Right lobe of liver (tissue), 6 donors: ENCODE results near the gene OGT. TPM values are rescaled to one million over a fixed set of nuclear protein-coding genes. Genes with fewer than 3 reads are reported as not detected.
"Not testable (repeated sequence)": the region's sequence is repeated elsewhere in the genome, so short reads cannot be mapped to it uniquely, and the experiment has no call there.

Experiments used
- ATAC-seq, 4 donors: fragments of 200-7000 bp; cut with Tn5 transposase; one replicate each; pipeline ENCODE4 v1.9.1; 2020; ENCODE audit warnings: mild to moderate bottlenecking in 4 of 4, moderate library complexity in 4 of 4
- DNase-seq, 3 donors: peaks; one replicate each; pipeline ENCODE4 v3.0.0-alpha.2; 2020
- H3K27ac ChIP-seq, 3 donors: fragments of 200-600 bp; one replicate each; pipeline ENCODE4 v1.8.0; 2022
- H3K27me3 ChIP-seq, 2 donors: fragments of 200-600 bp; one replicate each; pipeline ENCODE4 v1.8.0; 2022
- H3K36me3 ChIP-seq, 4 donors: fragments of 200-600 bp; sonication (generic) in 1 of 4; one replicate each; pipeline versions ENCODE4 v1.5.1 to v1.8.0; 2017 to 2022; ENCODE audit warnings: control low read depth in 1 of 4
- H3K4me1 ChIP-seq, 4 donors: fragments of 200-600 bp; sonication (generic) in 1 of 4; one replicate each; pipeline versions ENCODE4 v1.5.1 to v1.8.0; 2017 to 2022; ENCODE audit warnings: control low read depth in 1 of 4
- H3K4me3 ChIP-seq, 3 donors: fragments of 200-600 bp; one replicate each; pipeline ENCODE4 v1.8.0; 2022
- H3K9me3 ChIP-seq, 4 donors: fragments of 200-600 bp; sonication (generic) in 1 of 4; one replicate each; pipeline versions ENCODE4 v1.5.1 to v1.8.0; 2017 to 2022; ENCODE audit warnings: control low read depth in 1 of 4
- CTCF ChIP-seq, 4 donors: fragments of 200-600 bp in 3 of 4; fragments of 450-650 bp in 1 of 4; IDR thresholded peaks; one replicate each; pipeline versions ENCODE4 v1.5.1 to v1.8.0; 2016 to 2022; ENCODE audit warnings: antibody characterized with exemption in 4 of 4, mild to moderate bottlenecking in 2 of 4
- POLR2A ChIP-seq: fragments of 450-650 bp; IDR thresholded peaks from one replicate; pipeline ENCODE4 v1.6.1; 2017; ENCODE audit warnings: antibody characterized with exemption, mild to moderate bottlenecking
- WGBS: methylation state at CpG from one replicate; pipeline ENCODE4 v1.1.6; 2018; ENCODE audit warnings: low coverage, low lambda C conversion rate; ENCODE audit not compliant: insufficient coverage; ENCODE audit errors: missing lambda C conversion rate; 5-methylcytosine and 5-hydroxymethylcytosine counted together
- intact Hi-C, 2 donors: fragments of 100-400 bp; cut with DNase I; formaldehyde crosslinking; loops; one replicate each; pipeline versions ENCODE4 v1.11.2 to v1.14.1; 2022
- total RNA-seq, 6 experiments: library from RNA; depleted of rRNA in 2 of 6; stranded (reverse); fragments of >200 nt in 2 of 6; fragmentation: NEBNext Ultra II Directional in 3 of 6; extraction: Animal tissue kit (Norgen Biotek cat#: 25700) in 3 of 6; gene quantifications; one replicate each; pipeline versions ENCODE4 v1.1.0 to v1.2.4, GENCODE V29; 2016 to 2023
- donor health status: DM: no; HTN: yes; CAD: no.
- donor health status: DM: no; HTN: no; CAD: no.
- donor health status: DM: no; HTN: no; CAD: no.
- donor health status: DM: no; HTN: yes; CAD: no.
- donor health status: DM: no; HTN: yes; CAD: no.

OGT gene
- total RNA-seq, 6 experiments from 2014 or later, result 35.5 to 67.0 (median 44.5) TPM

GRCh38 chrX:71563921-71564320, 31.0 kb downstream of the OGT start:
- WGBS, result 48% methylated on average over 1 of the region's 1 CpG
- H3K4me1 ChIP-seq, result no peaks in the 10 kb centered on the region
- H3K36me3 ChIP-seq, result peaks cover 0 to 98% (median 40%) of the 10 kb centered on the region in 4 donors
- H3K9me3 ChIP-seq, result no peaks in the 10 kb centered on the region
- no peak overlapping the region for H3K4me3 ChIP-seq
- no peak for DNase-seq
- no peaks in the 10 kb centered on the region for H3K27me3 ChIP-seq
- TF ChIP-seq POLR2A, result no peak
- peak in 2 of 4 donors; percentile 13 to 20 for TF ChIP-seq CTCF (IDR thresholded peaks at IDR 0.05)
- no peak for ATAC-seq
- intact Hi-C loops, result no loop called here
- H3K27ac ChIP-seq, result no peak overlapping the region

GRCh38 chrX:71565474-71566041, 32.7 kb downstream of the OGT start:
- intact Hi-C loops, result no loop called here
- no peak for ATAC-seq

GRCh38 chrX:71571390-71571789, 38.5 kb downstream of the OGT start:
- DNase-seq, H3K27ac ChIP-seq, H3K4me3 ChIP-seq, H3K4me1 ChIP-seq, H3K9me3 ChIP-seq, intact Hi-C loops, ATAC-seq, H3K27me3 ChIP-seq: not testable (repeated sequence)
- peaks cover 0 to 70% (median 17%) of the 10 kb centered on the region in 4 donors for H3K36me3 ChIP-seq
- 85% methylated on average over 8 of the region's 8 CpGs for WGBS

More at GRCh38 chrX:71565474-71566041, 32.7 kb downstream of the OGT start:
- Histone ChIP-seq H3K9me3 (no peaks in the 10 kb centered on the region), H3K4me1 (no peaks in the 10 kb centered on the region), H3K36me3 (peaks cover 0 to 94% (median 35%) of the 10 kb centered on the region in 4 donors), H3K4me3 (no peak overlapping the region), H3K27me3 (no peaks in the 10 kb centered on the region), H3K27ac (no peak overlapping the region)
- DNase-seq, result no peak
- TF ChIP-seq POLR2A (no peak), CTCF (IDR thresholded peaks at IDR 0.05) (no peak)
- 60% methylated on average over 9 of the region's 9 CpGs for WGBS

- Histone ChIP-seq H3K27me3 (no peaks in the 10 kb centered on the region), H3K4me1 (no peaks in the 10 kb centered on the region), H3K4me3 (no peak overlapping the region), H3K27ac (no peak overlapping the region), H3K36me3 (peaks cover 0 to 48% (median 9%) of the 10 kb centered on the region in 4 donors), H3K9me3 (no peaks in the 10 kb centered on the region)
- DNase-seq (no peak), ATAC-seq (no peak)
- 63% methylated on average over 2 of the region's 2 CpGs for WGBS
- TF ChIP-seq CTCF (IDR thresholded peaks at IDR 0.05), result no peak
- no peak for TF ChIP-seq POLR2A
- intact Hi-C loops, result no loop called here
These were observed 40.7 kb downstream of the OGT start for GRCh38 chrX:71573590-71573989.

- Histone ChIP-seq H3K27me3 (no peaks in the 10 kb centered on the region), H3K27ac (no peak overlapping the region), H3K4me3 (no peak overlapping the region), H3K36me3 (peaks cover 3 to 14% (median 7%) of the 10 kb centered on the region in 4 donors), H3K9me3 (no peaks in the 10 kb centered on the region), H3K4me1 (no peaks in the 10 kb centered on the region)
- intact Hi-C loops, result no loop called here
- ATAC-seq, result no peak
- no peak for DNase-seq
- 81% methylated on average over 22 of the region's 24 CpGs for WGBS
- TF ChIP-seq POLR2A, result no peak
These were observed 44.8 kb downstream of the OGT start for GRCh38 chrX:71577682-71578081.
